Measurements from ENCODE around the gene CCDC30. TPM values are rescaled to one million over a fixed set of nuclear protein-coding genes. Genes with fewer than 3 reads are reported as not detected.

Gene CCDC30
- total and polyA plus RNA-seq, 10 of the 15 experiments (the other 5 are each of a cell fraction or from before 2014, with no cell fraction given), result 0.46 to 1.8 (median 1.0) TPM

- WGBS (ENCODE audit: insufficient coverage, insufficient replicate concordance, low lambda C conversion rate, missing lambda C conversion rate), result 38% methylated on average over 2 of the region's 2 CpGs
- in situ Hi-C loops (cut with MboI), result no loop called here
These were observed 155.8 kb downstream of the CCDC30 start for GRCh38 chr1:42618866-42619265.

More at GRCh38 chr1:42618866-42619265, 155.8 kb downstream of the CCDC30 start:
- SMC1A ChIA-PET (ENCODE audit: uncharacterized antibody, unreplicated experiment), result no interaction called here
- no TSS peak for BruUV-seq (replicated peaks)
- H3K27me3 ChIP-seq (replicated peaks in 1 of 2; ENCODE audit: control insufficient read depth in 2 of 2, insufficient read depth in 2 of 2, low read length in 1 of 2), result no peaks in the 10 kb centered on the region
- CTCF ChIA-PET, result no interaction called here
- no peaks in the 10 kb centered on the region for H3K9me3 ChIP-seq (replicated peaks; ENCODE audit: control insufficient read depth, insufficient read depth, low read length)
- intact Hi-C loops (cut with micrococcal nuclease; ENCODE audit: unreplicated experiment), result no loop called here
- no peak overlapping the region for H3K4me3 ChIP-seq
- no peak overlapping the region for H3K27ac ChIP-seq (ENCODE audit: control insufficient read depth, insufficient read depth)
- POLR2A ChIA-PET, result no interaction called here
- TF ChIP-seq EZH2 (IDR thresholded peaks at IDR 0.05; ENCODE audit: borderline replicate concordance, control insufficient read depth, low read depth, low read length) (no peak), LARP7 (IDR thresholded peaks at IDR 0.05) (no peak), SMC3 (IDR thresholded peaks at IDR 0.05; ENCODE audit: borderline replicate concordance, low read length) (no peak), EP300 (IDR thresholded peaks at IDR 0.05; ENCODE audit: borderline replicate concordance in 1 of 2, control insufficient read depth in 1 of 2, low read depth in 2 of 2, low read length in 2 of 2) (no peak), RB1 (IDR thresholded peaks at IDR 0.05; ENCODE audit: borderline replicate concordance) (no peak), NR2C2 (IDR thresholded peaks at IDR 0.05; ENCODE audit: borderline replicate concordance, control insufficient read depth, insufficient read length, low read depth) (no peak), USF2 (IDR thresholded peaks at IDR 0.05; ENCODE audit: borderline replicate concordance, low read depth, low read length) (no peak), IRF3 (IDR thresholded peaks at IDR 0.05) (no peak), YY1 (IDR thresholded peaks at IDR 0.05; ENCODE audit: low read depth, low read length) (no peak)
- H4K20me1 ChIP-seq (ENCODE audit: control insufficient read depth, insufficient read depth), result no peaks in the 10 kb centered on the region
- no peaks in the 10 kb centered on the region for H3K36me3 ChIP-seq (ENCODE audit: control insufficient read depth in 2 of 2, insufficient read depth in 2 of 2, low read length in 1 of 2)
- FAIRE-seq (no peak), ATAC-seq (no peak), DNase-seq (ENCODE audit: low read depth, low spot score) (no peak)
- no peak overlapping the region for H3K4me2 ChIP-seq (ENCODE audit: control insufficient read depth, insufficient read depth)
- no peaks in the 10 kb centered on the region for H3K4me1 ChIP-seq (ENCODE audit: control insufficient read depth, insufficient read depth, low read length)
- H2AFZ ChIP-seq (ENCODE audit: control insufficient read depth, low read depth, low read length), result no peak overlapping the region
- RAD21 ChIA-PET (ENCODE audit: unreplicated experiment), result no interaction called here
- no peaks in the 10 kb centered on the region for H3K79me2 ChIP-seq (ENCODE audit: control insufficient read depth, insufficient read depth, low read length)
- H3K9ac ChIP-seq (ENCODE audit: control insufficient read depth, insufficient read depth, low read length), result no peak overlapping the region

Measured in GM12878 (cell line).